CD4-positive, alpha-beta T cell (primary cell): ENCODE measurements around the gene PDE4B. TPM values are rescaled to one million over a fixed set of nuclear protein-coding genes. Genes with fewer than 3 reads are reported as not detected.

Experiments used
- ATAC-seq: fragments of 200-7000 bp; cut with Tn5 transposase; one replicate; pipeline ENCODE4 v1.10.0; 2022; ENCODE audit warnings: mild to moderate bottlenecking; ENCODE audit not compliant: poor library complexity
- CTCF ChIA-PET: fragments of 350-600 bp; sonication (Branson Sonifier 250); formaldehyde crosslinking; loops from one replicate; lab custom pipeline; 2021; ENCODE audit warnings: antibody characterized with exemption, inconsistent platforms; lab: Charles Lee
- POLR2A ChIA-PET: fragments of 350-600 bp; sonication (Branson Sonifier 250); formaldehyde crosslinking; loops from one replicate; lab custom pipeline; 2021; ENCODE audit warnings: antibody characterized with exemption, inconsistent platforms; lab: Charles Lee
- DNase-seq, 14 experiments: peaks; one replicate each; pipeline ENCODE4 v3.0.0-alpha.2; 2013 to 2020; ENCODE audit warnings: mixed read lengths in 2 of 14
- H3K27ac ChIP-seq, 2 donors: one replicate each; pipeline versions ENCODE4 v1.5.1 to v1.7.0; 2013; ENCODE audit warnings: low read length in 2 of 2, low read depth in 1 of 2, mild to moderate bottlenecking in 1 of 2
- H3K27me3 ChIP-seq, 2 experiments: 1 replicate in 1 of 2; 2 replicates in 1 of 2; pipeline versions ENCODE4 v1.6.1 to v1.7.0; 2013; ENCODE audit warnings: low read length in 2 of 2, control low read depth in 1 of 2, mild to moderate bottlenecking in 1 of 2, moderate library complexity in 1 of 2; ENCODE audit not compliant: insufficient read depth in 2 of 2, control insufficient read depth in 1 of 2
- H3K36me3 ChIP-seq: one replicate; pipeline ENCODE4 v1.6.1; 2013; ENCODE audit warnings: low read length, control low read depth; ENCODE audit not compliant: insufficient read depth
- H3K4me1 ChIP-seq: one replicate; pipeline ENCODE4 v1.6.1; 2013; ENCODE audit warnings: low read length, control low read depth; ENCODE audit not compliant: insufficient read depth
- H3K4me3 ChIP-seq: one replicate; pipeline ENCODE4 v1.5.1; 2013; ENCODE audit warnings: mild to moderate bottlenecking, low read length, moderate library complexity
- H3K9me3 ChIP-seq, 2 experiments: 1 replicate in 1 of 2; 2 replicates in 1 of 2; pipeline versions ENCODE4 v1.6.1 to v1.7.0; 2013; ENCODE audit warnings: low read length in 2 of 2, mild to moderate bottlenecking in 2 of 2, control low read depth in 1 of 2, moderate library complexity in 1 of 2; ENCODE audit not compliant: control insufficient read depth in 1 of 2, insufficient read depth in 1 of 2
- H3K27ac Mint-ChIP-seq: one replicate; pipeline ENCODE4 v1.8.0; 2020; ENCODE audit warnings: mixed read lengths
- H3K27me3 Mint-ChIP-seq: one replicate; pipeline ENCODE4 v1.8.0; 2021; ENCODE audit warnings: mixed read lengths
- H3K36me3 Mint-ChIP-seq: one replicate; pipeline ENCODE4 v1.8.0; 2021; ENCODE audit warnings: low read depth, mixed read lengths
- H3K4me1 Mint-ChIP-seq: one replicate; pipeline ENCODE4 v1.8.0; 2021; ENCODE audit warnings: low read depth, mixed read lengths
- H3K4me3 Mint-ChIP-seq: one replicate; pipeline ENCODE4 v1.8.0; 2020; ENCODE audit warnings: mild to moderate bottlenecking, mixed read lengths
- H3K9me3 Mint-ChIP-seq: one replicate; pipeline ENCODE4 v1.8.0; 2020; ENCODE audit warnings: mixed read lengths
- CTCF ChIP-seq: fragments of 200-600 bp; IDR thresholded peaks from one replicate; pipeline ENCODE4 v1.8.0; 2022; ENCODE audit warnings: antibody characterized with exemption, mild to moderate bottlenecking
- intact Hi-C, 2 experiments: fragments of 100-400 bp; cut with DNase I in 1 of 2; cut with micrococcal nuclease in 1 of 2; formaldehyde crosslinking; loops; one replicate each; pipeline versions ENCODE4 v1.15.1 to v1.9.0; 2023 to 2025; cut with DNase I, micrococcal nuclease
- total RNA-seq, 174 experiments: library from RNA in 2 of 174; stranded (reverse) in 2 of 174; gene quantifications; one replicate each; pipeline ENCODE4 v1.2.3 and lab custom pipeline; 2021 to 2026

The PDE4B gene
- total RNA-seq, 2 experiments from 2014 or later = 155 to 159 TPM

- H3K36me3 ChIP-seq = no peaks in the 10 kb centered on the region
- peak; percentile 43 for ATAC-seq
- no peak for TF ChIP-seq CTCF
- H3K27me3 ChIP-seq = no peaks in the 10 kb centered on the region
- H3K36me3 Mint-ChIP-seq = no peaks in the 10 kb centered on the region
- H3K9me3 ChIP-seq = no peaks in the 10 kb centered on the region
- H3K27ac ChIP-seq = no peak overlapping the region
- H3K4me3 ChIP-seq = no peak overlapping the region
- peak in 3 of 14 experiments; percentile 46 to 69 (median 63) for DNase-seq
- no peaks in the 10 kb centered on the region for H3K27me3 Mint-ChIP-seq
- intact Hi-C loops = loop anchor here in 1 of 2 experiments (5.0 kb wide), 1 partner anchor 52 kb away; no protein-coding TSS in a partner anchor
- no peaks in the 10 kb centered on the region for H3K9me3 Mint-ChIP-seq
- H3K4me1 Mint-ChIP-seq = peaks cover 31% of the 10 kb centered on the region
- H3K27ac Mint-ChIP-seq = no peak overlapping the region
- peaks cover 15% of the 10 kb centered on the region for H3K4me1 ChIP-seq
- peak overlapping the region; percentile 5 for H3K4me3 Mint-ChIP-seq
- ChIA-PET POLR2A (interaction anchor here (0.9 to 1.4 kb wide), 2 partner anchors 10 to 48 kb away, joined by 3 to 5 read pairs; no protein-coding TSS in a partner anchor), CTCF (interaction anchor here (1.0 kb wide), 1 partner anchor 66 kb away, joined by 3 read pairs; no protein-coding TSS in a partner anchor)
Measured at GRCh38 chr1:66380452-66381212, 587.9 kb downstream of the PDE4B start.

GRCh38 chr1:66381621-66382275, 589.1 kb downstream of the PDE4B start:
- intact Hi-C loops = loop anchor here in 1 of 2 experiments (5.0 kb wide), 1 partner anchor 51 kb away; no protein-coding TSS in a partner anchor
- Mint-ChIP-seq H3K4me3 (no peak overlapping the region), H3K9me3 (peaks cover 6% of the 10 kb centered on the region), H3K4me1 (peaks cover 21% of the 10 kb centered on the region), H3K27ac (peak overlapping the region; percentile 16), H3K27me3 (no peaks in the 10 kb centered on the region), H3K36me3 (no peaks in the 10 kb centered on the region)
- TF ChIP-seq CTCF = no peak
- H3K36me3 ChIP-seq = no peaks in the 10 kb centered on the region
- no peak overlapping the region for H3K27ac ChIP-seq
- H3K4me1 ChIP-seq = peaks cover 7% of the 10 kb centered on the region
- ChIA-PET CTCF (no interaction called here), POLR2A (interaction anchor here (0.9 to 1.4 kb wide), 2 partner anchors 11 to 50 kb away, joined by 3 to 5 read pairs; no protein-coding TSS in a partner anchor)
- peaks cover 0 to 1% of the 10 kb centered on the region in 2 experiments for H3K9me3 ChIP-seq
- DNase-seq (no peak), ATAC-seq (no peak)
- no peaks in the 10 kb centered on the region for H3K27me3 ChIP-seq
- H3K4me3 ChIP-seq = no peak overlapping the region

GRCh38 chr1:66383168-66383567, 590.5 kb downstream of the PDE4B start:
- H3K9me3 ChIP-seq = peaks cover 0 to 5% of the 10 kb centered on the region in 2 experiments
- no peak overlapping the region for H3K27ac ChIP-seq
- peaks cover 7% of the 10 kb centered on the region for H3K9me3 Mint-ChIP-seq
- H3K4me1 ChIP-seq = peaks cover 7% of the 10 kb centered on the region
- intact Hi-C loops = loop anchor here in 1 of 2 experiments (5.0 kb wide), 1 partner anchor 49 kb away; no protein-coding TSS in a partner anchor
- H3K4me3 Mint-ChIP-seq = no peak overlapping the region
- H3K27me3 Mint-ChIP-seq = no peaks in the 10 kb centered on the region
- no peaks in the 10 kb centered on the region for H3K36me3 ChIP-seq
- DNase-seq (no peak), ATAC-seq (no peak)
- TF ChIP-seq CTCF = no peak
- H3K4me1 Mint-ChIP-seq = peaks cover 21% of the 10 kb centered on the region
- CTCF ChIA-PET = no interaction called here
- H3K27me3 ChIP-seq = no peaks in the 10 kb centered on the region
- H3K4me3 ChIP-seq = no peak overlapping the region
- POLR2A ChIA-PET = no interaction called here
- no peaks in the 10 kb centered on the region for H3K36me3 Mint-ChIP-seq
- no peak overlapping the region for H3K27ac Mint-ChIP-seq
